Astrocyte (in vitro differentiated cells and primary cell): ENCODE results near the gene PARM1.

Experiments used
- EZH2 ChIP-seq: IDR thresholded peaks from 2 replicates; pipeline ENCODE4 v1.6.1; 2012; ENCODE audit warnings: mild to moderate bottlenecking, low read length, inconsistent platforms; ENCODE audit not compliant: insufficient read depth
- TF ChIP-seq, protein P1 (sequence below): IDR thresholded peaks from 2 replicates; pipeline ENCODE4 v1.5.1; 2011; ENCODE audit warnings: low read depth, mild to moderate bottlenecking, inconsistent platforms, low read length, moderate library complexity; ENCODE audit not compliant: insufficient read depth

DNA sequence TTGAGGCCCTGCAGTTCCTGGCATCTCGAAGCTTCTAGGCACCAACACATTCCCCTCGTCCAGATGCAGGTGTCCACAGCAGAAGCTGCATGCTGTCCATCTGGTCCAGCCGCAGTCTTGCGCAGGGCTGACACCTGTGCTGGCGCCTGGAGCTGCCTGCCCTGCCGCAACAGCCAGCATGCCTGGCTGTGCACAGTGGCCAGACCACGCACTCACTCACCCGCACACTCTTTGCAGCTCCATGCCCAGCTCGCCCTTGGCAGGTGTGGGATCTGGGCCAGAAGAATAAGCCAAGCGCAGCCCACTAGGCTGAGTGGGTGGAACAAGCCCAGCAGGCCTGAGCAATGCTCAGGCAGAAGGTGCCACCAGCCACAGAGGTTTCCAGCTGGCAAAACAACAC lies 125.6 kb downstream of the PARM1 start:
- no peak for TF ChIP-seq EZH2
- TF ChIP-seq, protein P1, sequence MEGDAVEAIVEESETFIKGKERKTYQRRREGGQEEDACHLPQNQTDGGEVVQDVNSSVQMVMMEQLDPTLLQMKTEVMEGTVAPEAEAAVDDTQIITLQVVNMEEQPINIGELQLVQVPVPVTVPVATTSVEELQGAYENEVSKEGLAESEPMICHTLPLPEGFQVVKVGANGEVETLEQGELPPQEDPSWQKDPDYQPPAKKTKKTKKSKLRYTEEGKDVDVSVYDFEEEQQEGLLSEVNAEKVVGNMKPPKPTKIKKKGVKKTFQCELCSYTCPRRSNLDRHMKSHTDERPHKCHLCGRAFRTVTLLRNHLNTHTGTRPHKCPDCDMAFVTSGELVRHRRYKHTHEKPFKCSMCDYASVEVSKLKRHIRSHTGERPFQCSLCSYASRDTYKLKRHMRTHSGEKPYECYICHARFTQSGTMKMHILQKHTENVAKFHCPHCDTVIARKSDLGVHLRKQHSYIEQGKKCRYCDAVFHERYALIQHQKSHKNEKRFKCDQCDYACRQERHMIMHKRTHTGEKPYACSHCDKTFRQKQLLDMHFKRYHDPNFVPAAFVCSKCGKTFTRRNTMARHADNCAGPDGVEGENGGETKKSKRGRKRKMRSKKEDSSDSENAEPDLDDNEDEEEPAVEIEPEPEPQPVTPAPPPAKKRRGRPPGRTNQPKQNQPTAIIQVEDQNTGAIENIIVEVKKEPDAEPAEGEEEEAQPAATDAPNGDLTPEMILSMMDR: no peak
